Right lobe of liver (tissue), 4 donors: ENCODE data around the gene TNIP2.

Experiments
- POLR2A ChIP-seq: fragments of 450-650 bp; IDR thresholded peaks from one replicate; pipeline ENCODE4 v1.6.1; 2017; ENCODE audit warnings: antibody characterized with exemption, mild to moderate bottlenecking
- TF ChIP-seq, protein P1 (sequence below), 4 donors: fragments of 200-600 bp in 3 of 4; fragments of 450-650 bp in 1 of 4; IDR thresholded peaks; one replicate each; pipeline versions ENCODE4 v1.5.1 to v1.8.0; 2016 to 2022; ENCODE audit warnings: antibody characterized with exemption in 4 of 4, mild to moderate bottlenecking in 2 of 4
- donor health status: DM: no; HTN: no; CAD: no.
- donor health status: DM: no; HTN: no; CAD: no.
- donor health status: DM: no; HTN: yes; CAD: no.

DNA sequence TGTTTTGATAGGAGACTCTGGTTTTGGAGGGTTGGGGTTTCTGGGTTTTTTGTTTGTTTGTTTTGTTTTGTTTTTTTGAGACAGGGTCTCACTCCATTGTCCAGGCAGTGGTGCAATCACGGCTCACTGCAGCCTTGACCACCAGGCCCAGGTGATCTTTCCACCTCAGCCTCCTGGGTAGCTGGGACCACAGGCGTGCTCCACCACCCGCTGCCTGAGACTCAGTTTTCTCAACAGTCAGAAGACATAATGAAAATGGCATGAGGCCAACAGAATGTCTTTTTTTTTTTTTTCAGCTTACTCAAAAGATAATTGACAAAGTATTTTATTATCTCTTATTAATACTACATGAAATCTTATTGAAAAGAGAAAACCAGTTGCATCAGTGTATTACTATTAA lies 32.4 kb downstream of the TNIP2 start:
- no peak for TF ChIP-seq POLR2A
- TF ChIP-seq, protein P1, sequence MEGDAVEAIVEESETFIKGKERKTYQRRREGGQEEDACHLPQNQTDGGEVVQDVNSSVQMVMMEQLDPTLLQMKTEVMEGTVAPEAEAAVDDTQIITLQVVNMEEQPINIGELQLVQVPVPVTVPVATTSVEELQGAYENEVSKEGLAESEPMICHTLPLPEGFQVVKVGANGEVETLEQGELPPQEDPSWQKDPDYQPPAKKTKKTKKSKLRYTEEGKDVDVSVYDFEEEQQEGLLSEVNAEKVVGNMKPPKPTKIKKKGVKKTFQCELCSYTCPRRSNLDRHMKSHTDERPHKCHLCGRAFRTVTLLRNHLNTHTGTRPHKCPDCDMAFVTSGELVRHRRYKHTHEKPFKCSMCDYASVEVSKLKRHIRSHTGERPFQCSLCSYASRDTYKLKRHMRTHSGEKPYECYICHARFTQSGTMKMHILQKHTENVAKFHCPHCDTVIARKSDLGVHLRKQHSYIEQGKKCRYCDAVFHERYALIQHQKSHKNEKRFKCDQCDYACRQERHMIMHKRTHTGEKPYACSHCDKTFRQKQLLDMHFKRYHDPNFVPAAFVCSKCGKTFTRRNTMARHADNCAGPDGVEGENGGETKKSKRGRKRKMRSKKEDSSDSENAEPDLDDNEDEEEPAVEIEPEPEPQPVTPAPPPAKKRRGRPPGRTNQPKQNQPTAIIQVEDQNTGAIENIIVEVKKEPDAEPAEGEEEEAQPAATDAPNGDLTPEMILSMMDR (IDR thresholded peaks at IDR 0.05) = no peak
